ENCODE measurements around the gene TNS1. TPM values are rescaled to one million over a fixed set of nuclear protein-coding genes. Genes with fewer than 3 reads are reported as not detected.

TNS1 gene
- polyA plus RNA-seq, 1 of the 3 experiments (the other 2 are of a cell fraction), result 12.1 TPM

DNA sequence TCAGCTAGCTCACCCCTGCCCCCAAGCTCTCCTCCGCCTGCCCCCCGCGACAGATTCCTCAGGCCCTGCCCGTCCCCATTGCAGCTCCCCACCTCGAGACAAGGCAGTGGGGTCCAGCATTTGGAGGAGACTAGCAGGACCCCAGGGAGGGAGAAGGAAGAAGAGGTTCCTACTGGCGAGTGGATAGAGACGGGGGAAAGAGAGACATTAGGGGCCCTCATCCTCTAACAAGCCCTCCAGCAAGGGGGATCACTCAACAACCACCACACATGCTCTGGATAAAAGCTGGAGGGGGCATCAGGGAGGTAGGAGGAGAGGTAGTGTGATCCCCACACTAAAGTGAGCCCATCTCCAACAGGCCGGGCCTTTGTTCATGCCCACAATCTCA is 8.9 kb upstream of the TNS1 start:
- Histone ChIP-seq H3K36me3 (replicated peaks in 1 of 2; ENCODE audit: control insufficient read depth in 1 of 2, insufficient read depth in 2 of 2, low read length in 1 of 2) (no peaks in the 10 kb centered on the region), H3K4me1 (ENCODE audit: control insufficient read depth in 1 of 2, insufficient read depth in 2 of 2, low read depth in 1 of 2, low read length in 1 of 2) (peaks cover 48 to 74% of the 10 kb centered on the region in 2 experiments), H3K27ac (ENCODE audit: low read depth in 2 of 2, low read length in 1 of 2) (no peak overlapping the region; a peak in 1 of 4 replicates), H3K4me2 (peak overlapping the region; percentile 98; the same call in 1 of the 2 replicates), H3K79me2 (ENCODE audit: insufficient read depth) (peaks cover 26% of the 10 kb centered on the region), H3K9ac (no peak overlapping the region), H3K9me3 (no peaks in the 10 kb centered on the region), H3K9me2 (no peaks in the 10 kb centered on the region), H2AFZ (ENCODE audit: low read depth) (no peak overlapping the region), H3F3A (replicated peaks; ENCODE audit: insufficient read depth) (peaks cover 20% of the 10 kb centered on the region), H3K27me3 (ENCODE audit: insufficient read depth) (no peaks in the 10 kb centered on the region), H4K20me1 (ENCODE audit: insufficient read depth) (no peaks in the 10 kb centered on the region), H3K4me3 (ENCODE audit: low read depth in 2 of 2, low read length in 1 of 2) (no peak overlapping the region)
- DNase-seq, result no peak
- WGBS (ENCODE audit: low lambda C conversion rate), result 97% methylated on average over 8 of the region's 8 CpGs
- POLR2A ChIA-PET, result no interaction called here
- TF ChIP-seq TEAD4 (IDR thresholded peaks at IDR 0.05; ENCODE audit: borderline replicate concordance, insufficient read depth), result no peak
- TF ChIP-seq TCF12 (IDR thresholded peaks at IDR 0.05), result no peak
- TF ChIP-seq FOSL2 (IDR thresholded peaks at IDR 0.05; ENCODE audit: borderline replicate concordance, low read depth), result no peak
- TF ChIP-seq EZH2phosphoT487 (IDR thresholded peaks at IDR 0.05; ENCODE audit: borderline replicate concordance, low read depth), result no peak
- no peak for TF ChIP-seq FOXJ3 (CRISPR knock-in tag; IDR thresholded peaks at IDR 0.05)
- TF ChIP-seq RFX5 (IDR thresholded peaks at IDR 0.05; ENCODE audit: low read length), result no peak
- no peak for TF ChIP-seq RXRA (IDR thresholded peaks at IDR 0.05; ENCODE audit: borderline replicate concordance, low read depth)
- no peak for TF ChIP-seq YY1 (IDR thresholded peaks at IDR 0.05; ENCODE audit: low read depth)
- no peak for TF ChIP-seq JUND (IDR thresholded peaks at IDR 0.05)
- no peak for TF ChIP-seq GATA2 (CRISPR knock-in tag; IDR thresholded peaks at IDR 0.05)
- TF ChIP-seq, protein P1, sequence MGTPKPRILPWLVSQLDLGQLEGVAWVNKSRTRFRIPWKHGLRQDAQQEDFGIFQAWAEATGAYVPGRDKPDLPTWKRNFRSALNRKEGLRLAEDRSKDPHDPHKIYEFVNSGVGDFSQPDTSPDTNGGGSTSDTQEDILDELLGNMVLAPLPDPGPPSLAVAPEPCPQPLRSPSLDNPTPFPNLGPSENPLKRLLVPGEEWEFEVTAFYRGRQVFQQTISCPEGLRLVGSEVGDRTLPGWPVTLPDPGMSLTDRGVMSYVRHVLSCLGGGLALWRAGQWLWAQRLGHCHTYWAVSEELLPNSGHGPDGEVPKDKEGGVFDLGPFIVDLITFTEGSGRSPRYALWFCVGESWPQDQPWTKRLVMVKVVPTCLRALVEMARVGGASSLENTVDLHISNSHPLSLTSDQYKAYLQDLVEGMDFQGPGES (IDR thresholded peaks at IDR 0.05; ENCODE audit: low read depth, low read length), result no peak
- TF ChIP-seq, protein P2, sequence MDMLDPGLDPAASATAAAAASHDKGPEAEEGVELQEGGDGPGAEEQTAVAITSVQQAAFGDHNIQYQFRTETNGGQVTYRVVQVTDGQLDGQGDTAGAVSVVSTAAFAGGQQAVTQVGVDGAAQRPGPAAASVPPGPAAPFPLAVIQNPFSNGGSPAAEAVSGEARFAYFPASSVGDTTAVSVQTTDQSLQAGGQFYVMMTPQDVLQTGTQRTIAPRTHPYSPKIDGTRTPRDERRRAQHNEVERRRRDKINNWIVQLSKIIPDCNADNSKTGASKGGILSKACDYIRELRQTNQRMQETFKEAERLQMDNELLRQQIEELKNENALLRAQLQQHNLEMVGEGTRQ (IDR thresholded peaks at IDR 0.05; ENCODE audit: borderline replicate concordance, low read depth, low read length), result no peak
- CTCF ChIA-PET, result interaction anchor here (1.1 to 3.7 kb wide), 13 partner anchors 9 to 226 kb away, joined by 3 to 12 read pairs (median 5); partner anchors contain the start of gene TNS1

DNA sequence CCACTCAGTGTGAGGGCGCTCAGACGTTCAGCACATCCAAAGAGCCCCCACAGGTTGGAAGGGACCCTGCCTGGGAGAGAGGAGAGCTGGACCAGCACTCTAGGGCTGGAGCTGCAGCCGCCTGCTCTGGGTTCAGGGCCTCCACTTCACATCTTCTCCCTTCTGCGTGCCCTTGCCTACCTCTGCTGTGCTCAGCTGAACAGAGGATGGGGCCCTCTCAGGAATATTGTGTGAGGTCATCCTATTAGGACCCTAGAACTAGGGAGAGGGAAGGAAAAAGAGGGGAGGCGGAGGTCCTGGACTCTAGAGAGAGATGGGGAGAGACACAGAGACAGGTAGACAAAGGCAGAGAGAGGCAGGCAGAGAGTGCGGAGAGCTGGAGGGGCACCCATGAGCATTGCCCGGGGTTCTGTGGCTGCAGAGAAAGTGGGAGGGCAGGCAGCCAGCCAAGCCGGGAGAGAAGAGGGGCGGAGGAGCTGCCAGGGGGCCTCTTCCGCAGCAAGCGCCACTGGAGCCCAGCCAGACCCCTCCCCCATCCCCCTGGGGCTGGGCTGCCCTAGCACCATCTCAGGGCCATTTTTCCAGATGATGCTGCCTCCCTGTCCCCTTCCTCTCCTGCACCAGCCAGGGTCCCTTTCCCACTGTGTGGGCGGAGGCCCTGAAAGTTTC is 8.3 kb upstream of the TNS1 start:
- Histone ChIP-seq H2AFZ (ENCODE audit: low read depth) (peak overlapping the region; percentile 81; the same call in 1 of the 2 replicates), H3K79me2 (ENCODE audit: insufficient read depth) (peaks cover 31% of the 10 kb centered on the region), H3K4me3 (ENCODE audit: low read depth in 2 of 2, low read length in 1 of 2) (peak overlapping the region; percentile 76 to 95), H3K36me3 (replicated peaks in 1 of 2; ENCODE audit: control insufficient read depth in 1 of 2, insufficient read depth in 2 of 2, low read length in 1 of 2) (no peaks in the 10 kb centered on the region), H3K9me2 (no peaks in the 10 kb centered on the region), H3K27me3 (ENCODE audit: insufficient read depth) (no peaks in the 10 kb centered on the region), H3K4me1 (ENCODE audit: control insufficient read depth in 1 of 2, insufficient read depth in 2 of 2, low read depth in 1 of 2, low read length in 1 of 2) (peaks cover 48 to 69% of the 10 kb centered on the region in 2 experiments), H3K9me3 (no peaks in the 10 kb centered on the region), H3K4me2 (peak overlapping the region; percentile 98), H3K9ac (0 out of 2 replicates have a peak overlapping the region, but pooled peaks have one; percentile 66), H3K27ac (ENCODE audit: low read depth in 2 of 2, low read length in 1 of 2) (peak overlapping the region in 1 of 2 experiments; percentile 72; a peak in 3 of 4 replicates), H4K20me1 (ENCODE audit: insufficient read depth) (no peaks in the 10 kb centered on the region), H3F3A (replicated peaks; ENCODE audit: insufficient read depth) (peaks cover 21% of the 10 kb centered on the region)
- POLR2A ChIA-PET, result no interaction called here
- DNase-seq, result peak; percentile 84
- WGBS (ENCODE audit: low lambda C conversion rate), result 64% methylated on average over 12 of the region's 12 CpGs
- TF ChIP-seq EP300 (IDR thresholded peaks at IDR 0.05; ENCODE audit: borderline replicate concordance in 1 of 2, low read depth in 1 of 2, low read length in 1 of 2) (peak in 1 of 2 experiments; percentile 36; a peak in 1 of 4 replicates), EZH2phosphoT487 (IDR thresholded peaks at IDR 0.05; ENCODE audit: borderline replicate concordance, low read depth) (no peak), GATA2 (CRISPR knock-in tag; IDR thresholded peaks at IDR 0.05) (no peak), CHD2 (IDR thresholded peaks at IDR 0.05; ENCODE audit: low read length, partially characterized antibody) (peak; percentile 44), NFIC (IDR thresholded peaks at IDR 0.05; ENCODE audit: borderline replicate concordance) (peak; percentile 73), MXI1 (IDR thresholded peaks at IDR 0.05; ENCODE audit: low read depth, low read length) (0 out of 2 replicates have a peak, but pooled peaks have one; percentile 7), YY1 (IDR thresholded peaks at IDR 0.05; ENCODE audit: low read depth) (no peak), RCOR1 (IDR thresholded peaks at IDR 0.05; ENCODE audit: low read length) (no peak)
- TF ChIP-seq, protein P2 (IDR thresholded peaks at IDR 0.05; ENCODE audit: borderline replicate concordance, low read depth, low read length), result no peak
- TF ChIP-seq, protein P3, sequence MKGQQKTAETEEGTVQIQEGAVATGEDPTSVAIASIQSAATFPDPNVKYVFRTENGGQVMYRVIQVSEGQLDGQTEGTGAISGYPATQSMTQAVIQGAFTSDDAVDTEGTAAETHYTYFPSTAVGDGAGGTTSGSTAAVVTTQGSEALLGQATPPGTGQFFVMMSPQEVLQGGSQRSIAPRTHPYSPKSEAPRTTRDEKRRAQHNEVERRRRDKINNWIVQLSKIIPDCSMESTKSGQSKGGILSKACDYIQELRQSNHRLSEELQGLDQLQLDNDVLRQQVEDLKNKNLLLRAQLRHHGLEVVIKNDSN (IDR thresholded peaks at IDR 0.05; ENCODE audit: borderline replicate concordance, low read depth), result no peak
- TF ChIP-seq, protein P4, sequence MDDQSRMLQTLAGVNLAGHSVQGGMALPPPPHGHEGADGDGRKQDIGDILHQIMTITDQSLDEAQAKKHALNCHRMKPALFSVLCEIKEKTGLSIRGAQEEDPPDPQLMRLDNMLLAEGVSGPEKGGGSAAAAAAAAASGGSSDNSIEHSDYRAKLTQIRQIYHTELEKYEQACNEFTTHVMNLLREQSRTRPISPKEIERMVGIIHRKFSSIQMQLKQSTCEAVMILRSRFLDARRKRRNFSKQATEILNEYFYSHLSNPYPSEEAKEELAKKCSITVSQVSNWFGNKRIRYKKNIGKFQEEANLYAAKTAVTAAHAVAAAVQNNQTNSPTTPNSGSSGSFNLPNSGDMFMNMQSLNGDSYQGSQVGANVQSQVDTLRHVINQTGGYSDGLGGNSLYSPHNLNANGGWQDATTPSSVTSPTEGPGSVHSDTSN (IDR thresholded peaks at IDR 0.05), result no peak
- CTCF ChIA-PET, result interaction anchor here (0.6 to 3.7 kb wide), 15 partner anchors 9 to 226 kb away, joined by 3 to 12 read pairs (median 5); partner anchors contain the start of gene TNS1
